MM.1S (cell line): ENCODE measurements around the gene MEAK7.

Source experiments
- DNase-seq: peaks from one replicate; pipeline ENCODE4 v3.0.0-alpha.2; 2015
- H2AFZ ChIP-seq: fragments of 300-600 bp; sonication (generic); 2 replicates; pipeline ENCODE4 v1.6.0; 2016; ENCODE audit warnings: antibody characterized with exemption, low read length
- H3F3A ChIP-seq: fragments of 300-600 bp; sonication (generic); 2 replicates; pipeline ENCODE4 v1.6.1; 2016; ENCODE audit warnings: mild to moderate bottlenecking, antibody characterized with exemption, low read length, moderate library complexity, mixed read lengths; ENCODE audit not compliant: insufficient read depth
- H3K27ac ChIP-seq: fragments of 300-600 bp; sonication (generic); 2 replicates; pipeline ENCODE4 v1.5.1; 2016; ENCODE audit warnings: mild to moderate bottlenecking, low read length
- H3K27me3 ChIP-seq: fragments of 300-600 bp; sonication (generic); replicated peaks from 2 replicates; pipeline ENCODE4 v1.6.0; 2016; ENCODE audit warnings: low read length; ENCODE audit not compliant: insufficient read depth
- H3K36me3 ChIP-seq: fragments of 300-600 bp; sonication (generic); replicated peaks from 2 replicates; pipeline ENCODE4 v1.6.1; 2016; ENCODE audit warnings: mild to moderate bottlenecking, low read length, mixed read lengths; ENCODE audit not compliant: insufficient read depth
- H3K4me1 ChIP-seq: fragments of 300-600 bp; sonication (generic); 2 replicates; pipeline ENCODE4 v1.6.1; 2016; ENCODE audit warnings: low read length, mixed read lengths
- H3K4me2 ChIP-seq: fragments of 300-600 bp; sonication (generic); 2 replicates; pipeline ENCODE4 v1.6.0; 2016; ENCODE audit warnings: low read depth, low read length
- H3K4me3 ChIP-seq: fragments of 300-600 bp; sonication (generic); 2 replicates; pipeline ENCODE4 v1.5.1; 2016; ENCODE audit warnings: low read length, mixed read lengths
- H3K79me2 ChIP-seq: fragments of 300-600 bp; sonication (generic); 2 replicates; pipeline ENCODE4 v1.6.1; 2016; ENCODE audit warnings: mixed run types, low read length, mixed read lengths
- H3K9ac ChIP-seq: fragments of 300-600 bp; sonication (generic); 2 replicates; pipeline ENCODE4 v1.6.1; 2016; ENCODE audit warnings: low read length, mixed read lengths
- H3K9me2 ChIP-seq: fragments of 300-600 bp; sonication (generic); replicated peaks from 2 replicates; pipeline ENCODE4 v1.6.1; 2016; ENCODE audit warnings: mild to moderate bottlenecking, low read length, mixed read lengths; ENCODE audit not compliant: insufficient read depth
- H3K9me3 ChIP-seq: fragments of 300-600 bp; sonication (generic); replicated peaks from 2 replicates; pipeline ENCODE4 v1.6.1; 2016; ENCODE audit warnings: mild to moderate bottlenecking, low read length, mixed read lengths; ENCODE audit not compliant: insufficient read depth
- H4K20me1 ChIP-seq: fragments of 300-600 bp; sonication (generic); 2 replicates; pipeline ENCODE4 v1.6.1; 2016; ENCODE audit warnings: mild to moderate bottlenecking, low read length, moderate library complexity, mixed read lengths; ENCODE audit not compliant: insufficient read depth
- CTCF ChIP-seq: fragments of 300-600 bp; sonication (generic); IDR thresholded peaks from 2 replicates; pipeline ENCODE4 v1.5.1; 2016; ENCODE audit warnings: antibody characterized with exemption, low read length, mixed read lengths
- EZH2 ChIP-seq: fragments of 300-600 bp; sonication (generic); optimal IDR thresholded peaks from 2 replicates; pipeline ENCODE3; 2017; ENCODE audit warnings: low read depth, mild to moderate bottlenecking, antibody characterized with exemption, low read length, mixed read lengths
- EZH2phosphoT487 ChIP-seq: fragments of 300-600 bp; sonication (generic); IDR thresholded peaks from 2 replicates; pipeline ENCODE4 v1.6.1; 2018; ENCODE audit warnings: antibody characterized with exemption, low read length

Gene MEAK7

GRCh38 chr16:84500531-84500930 is 3.9 kb downstream of the MEAK7 start:
- no peaks in the 10 kb centered on the region for H3K79me2 ChIP-seq
- H3K27me3 ChIP-seq, result no peaks in the 10 kb centered on the region
- H3K9me2 ChIP-seq, result no peaks in the 10 kb centered on the region
- no peak overlapping the region for H3K9ac ChIP-seq
- TF ChIP-seq EZH2phosphoT487, result no peak
- TF ChIP-seq EZH2, result no peak
- no peak for TF ChIP-seq CTCF
- no peak overlapping the region for H3K27ac ChIP-seq
- H2AFZ ChIP-seq, result no peak overlapping the region
- no peaks in the 10 kb centered on the region for H3K9me3 ChIP-seq
- H4K20me1 ChIP-seq, result no peaks in the 10 kb centered on the region
- DNase-seq, result no peak
- H3F3A ChIP-seq, result no peaks in the 10 kb centered on the region
- H3K4me3 ChIP-seq, result no peak overlapping the region
- no peak overlapping the region for H3K4me2 ChIP-seq
- H3K36me3 ChIP-seq, result no peaks in the 10 kb centered on the region
- H3K4me1 ChIP-seq, result 0 out of 2 replicates have a peak, but pooled peaks cover 4% of the 10 kb centered on the region

- Histone ChIP-seq H3K4me2 (no peak overlapping the region), H3K4me3 (no peak overlapping the region), H3K27me3 (no peaks in the 10 kb centered on the region), H3K9ac (no peak overlapping the region), H3K4me1 (no peaks in the 10 kb centered on the region), H2AFZ (no peak overlapping the region), H3K9me3 (no peaks in the 10 kb centered on the region), H4K20me1 (no peaks in the 10 kb centered on the region), H3K79me2 (no peaks in the 10 kb centered on the region), H3K9me2 (no peaks in the 10 kb centered on the region), H3K27ac (no peak overlapping the region), H3F3A (no peaks in the 10 kb centered on the region), H3K36me3 (no peaks in the 10 kb centered on the region)
- no peak for TF ChIP-seq CTCF
- no peak for TF ChIP-seq EZH2
- no peak for TF ChIP-seq EZH2phosphoT487
- DNase-seq, result no peak
Observed at GRCh38 chr16:84499638-84500037, 4.8 kb downstream of the MEAK7 start.

- H3K4me2 ChIP-seq, result no peak overlapping the region
Observed at GRCh38 chr16:84498859-84499620, 5.4 kb downstream of the MEAK7 start.

More at GRCh38 chr16:84498859-84499620, 5.4 kb downstream of the MEAK7 start:
- Histone ChIP-seq H3K4me1 (no peaks in the 10 kb centered on the region), H3K4me3 (no peak overlapping the region), H4K20me1 (no peaks in the 10 kb centered on the region), H3K79me2 (no peaks in the 10 kb centered on the region), H3K9me3 (no peaks in the 10 kb centered on the region), H3K9me2 (no peaks in the 10 kb centered on the region), H3F3A (no peaks in the 10 kb centered on the region), H3K27me3 (no peaks in the 10 kb centered on the region), H2AFZ (no peak overlapping the region), H3K36me3 (no peaks in the 10 kb centered on the region), H3K27ac (no peak overlapping the region), H3K9ac (no peak overlapping the region)
- no peak for DNase-seq
- TF ChIP-seq EZH2phosphoT487 (no peak), EZH2 (no peak), CTCF (no peak)
